Measurements from ENCODE around the gene MRPL3. TPM values are rescaled to one million over a fixed set of nuclear protein-coding genes. Genes with fewer than 3 reads are reported as not detected.

Gene MRPL3
- 10 to 100 TPM; 33.1 to 35.0 TPM for total RNA-seq
- total RNA-seq = 28.4 to 94.2 reads per million in 2 donors

GRCh38 chr3:131502530-131503319, at the start of gene MRPL3:
Gene MRPL3 (minus strand): TSS chr3:131502971. CDS start chr3:131502821, 150 bp downstream.
- H3K4me3 Mint-ChIP-seq = peak within 1 kb of the TSS; percentile 99
- peak; percentile 93 for ATAC-seq

DNA sequence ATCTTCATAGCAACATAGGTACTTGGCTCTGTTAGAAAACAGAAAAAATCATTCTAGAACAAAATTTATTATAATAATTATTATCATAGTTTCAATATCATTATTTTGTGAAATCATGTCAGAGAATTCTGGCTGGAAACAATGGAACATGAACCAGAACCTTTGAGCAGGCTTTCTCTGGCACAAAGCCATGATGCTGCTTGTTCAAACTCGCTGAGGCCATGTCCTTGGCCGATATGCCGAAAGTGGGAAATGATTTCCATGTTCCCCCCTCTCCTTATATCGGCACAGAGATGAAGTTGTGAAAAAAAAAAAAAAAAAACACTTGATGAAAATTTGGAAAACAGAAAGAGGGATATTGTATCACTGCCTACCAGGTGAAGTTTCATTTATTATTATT, 49.0 kb upstream of the MRPL3 start:
- H3K4me1 Mint-ChIP-seq = peaks cover 3% of the 10 kb centered on the region
- H3K36me3 Mint-ChIP-seq (ENCODE audit: low read depth) = peaks cover 5% of the 10 kb centered on the region
- ATAC-seq (no peak), DNase-seq (no peak)
- peaks cover 57% of the 10 kb centered on the region for H3K27me3 Mint-ChIP-seq
- H3K9me3 ChIP-seq (ENCODE audit: control insufficient read depth, low read length, poor library complexity, severe bottlenecking) = no peaks in the 10 kb centered on the region
- H3K4me3 Mint-ChIP-seq = no peak overlapping the region
- H3K27ac Mint-ChIP-seq = no peak overlapping the region

More at GRCh38 chr3:131502530-131503319, at the start of gene MRPL3:
- Mint-ChIP-seq H3K4me1 (peaks cover 26% of the 10 kb centered on the region), H3K27me3 (no peaks in the 10 kb centered on the region), H3K27ac (peak within 1 kb of the TSS; percentile 97), H3K36me3 (ENCODE audit: low read depth) (peaks cover 6% of the 10 kb centered on the region)
- peak; percentile 65 to 72 (median 67) for DNase-seq
- H3K9me3 ChIP-seq (ENCODE audit: control insufficient read depth, low read length, poor library complexity, severe bottlenecking) = no peaks in the 10 kb centered on the region

- H3K27me3 Mint-ChIP-seq = peaks cover 60% of the 10 kb centered on the region
- no peaks in the 10 kb centered on the region for H3K9me3 ChIP-seq (ENCODE audit: control insufficient read depth, low read length, poor library complexity, severe bottlenecking)
- DNase-seq = no peak
- no peak overlapping the region for H3K4me3 Mint-ChIP-seq
- peaks cover 3% of the 10 kb centered on the region for H3K4me1 Mint-ChIP-seq
- no peak for ATAC-seq
- H3K27ac Mint-ChIP-seq = no peak overlapping the region
- H3K36me3 Mint-ChIP-seq (ENCODE audit: low read depth) = peaks cover 5% of the 10 kb centered on the region
These were observed 48.0 kb upstream of the MRPL3 start for GRCh38 chr3:131550562-131551465.

GRCh38 chr3:131549340-131549739, 46.6 kb upstream of the MRPL3 start:
- Mint-ChIP-seq H3K27me3 (peaks cover 65% of the 10 kb centered on the region), H3K27ac (no peak overlapping the region), H3K4me1 (peaks cover 3% of the 10 kb centered on the region), H3K36me3 (ENCODE audit: low read depth) (peaks cover 5% of the 10 kb centered on the region), H3K4me3 (no peak overlapping the region)
- no peaks in the 10 kb centered on the region for H3K9me3 ChIP-seq (ENCODE audit: control insufficient read depth, low read length, poor library complexity, severe bottlenecking)
- DNase-seq = no peak
- ATAC-seq = no peak

- no peaks in the 10 kb centered on the region for H3K9me3 ChIP-seq (ENCODE audit: control insufficient read depth, low read length, poor library complexity, severe bottlenecking)
- Mint-ChIP-seq H3K4me3 (no peak overlapping the region), H3K36me3 (ENCODE audit: low read depth) (peaks cover 9% of the 10 kb centered on the region), H3K4me1 (peaks cover 3% of the 10 kb centered on the region), H3K27me3 (peaks cover 62% of the 10 kb centered on the region), H3K27ac (no peak overlapping the region)
- ATAC-seq (no peak), DNase-seq (no peak)
These were observed 44.8 kb upstream of the MRPL3 start for GRCh38 chr3:131547585-131547984.

DNA sequence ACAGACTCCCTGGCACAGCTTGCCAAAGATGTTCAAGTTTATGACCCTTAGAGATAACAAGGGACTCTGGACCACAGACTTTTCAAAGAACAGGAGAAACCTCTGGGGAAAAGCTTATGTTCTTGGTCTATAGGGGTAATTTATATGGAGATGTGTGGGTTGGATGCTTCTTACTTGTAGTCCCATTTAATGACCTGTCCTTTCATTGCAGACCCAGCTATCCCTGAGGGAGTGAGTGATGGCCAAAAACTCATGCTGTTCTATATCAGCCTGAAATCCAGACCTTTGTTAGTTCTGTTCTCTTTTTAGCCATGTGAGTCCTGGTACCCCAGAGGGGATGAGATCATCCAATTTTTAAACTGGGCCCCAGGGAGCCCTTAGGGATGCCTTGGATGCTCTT, 43.7 kb upstream of the MRPL3 start:
- H3K9me3 ChIP-seq (ENCODE audit: control insufficient read depth, low read length, poor library complexity, severe bottlenecking) = no peaks in the 10 kb centered on the region
- Mint-ChIP-seq H3K36me3 (ENCODE audit: low read depth) (peaks cover 9% of the 10 kb centered on the region), H3K4me1 (peaks cover 3% of the 10 kb centered on the region), H3K27ac (no peak overlapping the region), H3K27me3 (peaks cover 56% of the 10 kb centered on the region), H3K4me3 (no peak overlapping the region)
- ATAC-seq = no peak
- DNase-seq = no peak

DNA sequence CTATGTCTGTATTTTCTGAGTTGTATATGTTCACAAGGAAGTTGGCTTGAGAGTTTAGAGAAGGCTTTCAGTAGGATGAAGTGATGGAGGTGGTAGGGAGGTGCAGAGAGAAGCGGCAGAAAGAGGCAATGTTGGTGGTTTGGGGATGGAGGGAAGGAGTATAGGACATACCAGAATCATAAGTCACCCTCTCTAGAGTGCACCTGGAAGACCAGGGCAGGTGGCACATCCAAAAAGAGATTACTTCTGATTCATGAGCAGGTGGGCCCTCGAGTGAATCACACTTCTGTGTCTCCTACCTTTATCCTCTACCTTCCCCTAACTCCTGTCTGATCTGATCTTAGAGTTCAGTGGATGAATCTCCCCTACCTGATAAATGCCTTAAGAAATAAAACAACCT, 41.8 kb upstream of the MRPL3 start:
- Mint-ChIP-seq H3K4me1 (peaks cover 3% of the 10 kb centered on the region), H3K27ac (no peak overlapping the region), H3K27me3 (peaks cover 59% of the 10 kb centered on the region), H3K4me3 (no peak overlapping the region), H3K36me3 (ENCODE audit: low read depth) (peaks cover 9% of the 10 kb centered on the region)
- ATAC-seq = no peak
- DNase-seq = no peak
- H3K9me3 ChIP-seq (ENCODE audit: control insufficient read depth, low read length, poor library complexity, severe bottlenecking) = no peaks in the 10 kb centered on the region

DNA sequence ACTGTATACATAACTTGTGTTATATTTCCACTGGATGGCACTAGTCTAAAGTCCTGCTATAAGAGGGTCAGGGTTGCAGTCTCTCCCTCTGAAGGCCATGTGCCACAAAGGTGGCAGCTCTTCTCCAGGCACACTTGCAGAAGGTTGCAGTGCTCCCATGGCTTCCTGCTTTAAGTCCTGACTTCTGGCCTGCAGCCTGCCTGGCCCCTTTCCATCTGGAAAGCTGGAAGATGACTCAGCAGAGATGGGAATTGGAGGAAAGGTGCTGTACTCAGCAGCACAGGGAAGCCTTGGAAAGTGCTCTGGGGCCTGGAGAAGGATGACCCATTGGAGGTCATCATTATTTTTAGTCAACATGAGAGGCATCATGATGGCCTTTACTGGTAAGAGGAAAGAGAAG, 40.9 kb upstream of the MRPL3 start:
- ATAC-seq (no peak), DNase-seq (no peak)
- H3K4me3 Mint-ChIP-seq = no peak overlapping the region
- H3K27me3 Mint-ChIP-seq = peaks cover 56% of the 10 kb centered on the region
- H3K4me1 Mint-ChIP-seq = peaks cover under 1% of the 10 kb centered on the region
- no peak overlapping the region for H3K27ac Mint-ChIP-seq
- peaks cover 6% of the 10 kb centered on the region for H3K36me3 Mint-ChIP-seq (ENCODE audit: low read depth)
- H3K9me3 ChIP-seq (ENCODE audit: control insufficient read depth, low read length, poor library complexity, severe bottlenecking) = no peaks in the 10 kb centered on the region

DNA sequence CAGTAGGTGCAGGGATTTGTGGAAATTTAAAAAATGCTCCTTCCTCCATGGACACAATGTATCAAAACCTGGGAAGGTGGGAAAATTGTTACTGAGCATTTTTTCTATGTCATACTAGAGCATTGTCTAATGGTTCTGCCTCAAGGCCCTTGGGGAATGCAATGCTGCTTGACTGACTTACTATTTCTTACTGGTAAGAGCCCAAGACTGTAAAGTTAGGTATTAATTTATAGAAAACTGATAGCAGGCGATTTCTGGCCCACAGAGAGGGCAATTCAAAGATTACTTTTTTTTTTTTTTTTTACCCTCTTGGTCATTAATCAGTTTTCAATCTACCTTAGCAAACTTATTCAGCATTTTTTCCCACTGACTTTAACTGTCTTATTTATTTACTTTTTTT, 38.5 kb upstream of the MRPL3 start:
- ATAC-seq (no peak), DNase-seq (no peak)
- Mint-ChIP-seq H3K27ac (no peak overlapping the region), H3K4me3 (no peak overlapping the region), H3K36me3 (ENCODE audit: low read depth) (peaks cover 4% of the 10 kb centered on the region), H3K4me1 (no peaks in the 10 kb centered on the region), H3K27me3 (peaks cover 53% of the 10 kb centered on the region)
- H3K9me3 ChIP-seq (ENCODE audit: control insufficient read depth, low read length, poor library complexity, severe bottlenecking) = no peaks in the 10 kb centered on the region

DNA sequence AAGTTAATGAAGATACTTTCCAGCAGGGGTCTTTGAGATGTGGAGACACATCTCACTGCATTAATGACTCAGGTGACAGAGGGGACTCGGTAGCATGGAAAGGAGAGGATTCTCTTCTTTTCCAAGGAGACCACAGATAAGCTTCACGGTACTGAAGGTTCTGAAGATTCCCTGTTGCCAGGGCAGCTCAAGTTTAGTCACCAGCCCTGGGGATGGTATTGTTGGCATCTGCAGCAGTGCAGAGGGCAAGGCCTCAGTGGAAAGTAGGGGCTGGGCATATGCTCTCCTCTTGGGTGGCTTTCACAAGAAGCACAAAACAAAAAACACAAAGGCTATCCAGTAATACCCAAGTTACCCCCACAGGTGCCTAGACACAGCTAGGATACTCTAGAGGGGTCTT, 38.0 kb upstream of the MRPL3 start:
- Mint-ChIP-seq H3K27ac (no peak overlapping the region), H3K4me3 (no peak overlapping the region), H3K4me1 (no peaks in the 10 kb centered on the region), H3K27me3 (peaks cover 54% of the 10 kb centered on the region), H3K36me3 (ENCODE audit: low read depth) (peaks cover 4% of the 10 kb centered on the region)
- ATAC-seq = no peak
- DNase-seq = no peak
- H3K9me3 ChIP-seq (ENCODE audit: control insufficient read depth, low read length, poor library complexity, severe bottlenecking) = no peaks in the 10 kb centered on the region

DNA sequence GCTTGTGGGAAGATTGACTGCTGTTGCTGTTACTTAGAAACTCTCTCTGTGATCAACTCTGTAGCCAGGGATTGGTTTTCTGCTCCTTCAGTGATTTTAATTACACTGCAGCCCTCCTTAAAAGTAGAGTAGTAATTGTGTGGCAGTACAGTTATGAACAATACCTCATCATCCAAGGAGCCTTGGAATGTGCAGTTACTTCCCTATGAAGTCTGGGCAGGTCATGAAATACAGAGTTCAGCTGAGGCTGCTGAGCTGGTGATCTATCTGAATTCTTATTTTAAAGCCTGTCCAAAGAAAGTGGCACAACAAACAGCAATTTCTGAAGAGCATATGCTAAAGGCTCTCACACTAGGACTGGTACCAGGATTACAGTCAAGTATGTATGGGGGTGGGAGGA, 37.4 kb upstream of the MRPL3 start:
- ATAC-seq = no peak
- H3K27me3 Mint-ChIP-seq = peaks cover 54% of the 10 kb centered on the region
- peaks cover 4% of the 10 kb centered on the region for H3K36me3 Mint-ChIP-seq (ENCODE audit: low read depth)

GRCh38 chr3:131538968-131539367, 36.2 kb upstream of the MRPL3 start:
- no peaks in the 10 kb centered on the region for H3K9me3 ChIP-seq (ENCODE audit: control insufficient read depth, low read length, poor library complexity, severe bottlenecking)
- Mint-ChIP-seq H3K36me3 (ENCODE audit: low read depth) (peaks cover 2% of the 10 kb centered on the region), H3K27me3 (peaks cover 53% of the 10 kb centered on the region), H3K27ac (no peak overlapping the region), H3K4me3 (no peak overlapping the region), H3K4me1 (no peaks in the 10 kb centered on the region)
- DNase-seq (no peak), ATAC-seq (no peak)

More for the DNA sequence above, 37.4 kb upstream of the MRPL3 start:
- Mint-ChIP-seq H3K27ac (no peak overlapping the region), H3K4me3 (no peak overlapping the region), H3K4me1 (no peaks in the 10 kb centered on the region)
- no peak for DNase-seq
- H3K9me3 ChIP-seq (ENCODE audit: control insufficient read depth, low read length, poor library complexity, severe bottlenecking) = no peaks in the 10 kb centered on the region

GRCh38 chr3:131537531-131537930, 34.8 kb upstream of the MRPL3 start:
- Mint-ChIP-seq H3K27me3 (peaks cover 51% of the 10 kb centered on the region), H3K36me3 (ENCODE audit: low read depth) (no peaks in the 10 kb centered on the region), H3K4me1 (no peaks in the 10 kb centered on the region), H3K4me3 (no peak overlapping the region), H3K27ac (no peak overlapping the region)
- DNase-seq = no peak
- H3K9me3 ChIP-seq (ENCODE audit: control insufficient read depth, low read length, poor library complexity, severe bottlenecking) = no peaks in the 10 kb centered on the region
- no peak for ATAC-seq

All from T-helper 17 cell (primary cell).